Mesothelial cell of epicardium (in vitro differentiated cells): ENCODE data around the gene TUT1. TPM values are rescaled to one million over a fixed set of nuclear protein-coding genes. Genes with fewer than 3 reads are reported as not detected.
A peak's percentile ranks its signal among the peaks of the same experiment; 100 is the strongest.

Experiments
- DNase-seq, 2 experiments: peaks; one replicate each; pipeline ENCODE4 v3.0.0; 2021; ENCODE audit warnings: low spot score in 2 of 2; ENCODE audit not compliant: unreplicated experiment in 2 of 2
- H3K27ac Mint-ChIP-seq: 2 replicates; pipeline ENCODE4 v1.8.0; 2021; ENCODE audit warnings: mixed read lengths
- H3K27me3 Mint-ChIP-seq: 2 replicates; pipeline ENCODE4 v1.8.0; 2021; ENCODE audit warnings: low read depth, mixed read lengths
- H3K36me3 Mint-ChIP-seq: 2 replicates; pipeline ENCODE4 v1.8.0; 2021; ENCODE audit warnings: mixed read lengths
- H3K4me1 Mint-ChIP-seq: 2 replicates; pipeline ENCODE4 v1.8.0; 2021; ENCODE audit warnings: mixed read lengths
- H3K4me3 Mint-ChIP-seq: 2 replicates; pipeline ENCODE4 v1.8.0; 2021; ENCODE audit warnings: mild to moderate bottlenecking, moderate library complexity, mixed read lengths
- H3K9me3 Mint-ChIP-seq: 2 replicates; pipeline ENCODE4 v1.8.0; 2021; ENCODE audit warnings: mixed read lengths
- total RNA-seq: library from RNA; stranded (reverse); gene quantifications from 3 replicates; pipeline ENCODE4 v1.2.1, GENCODE V29; 2021
- TF ChIP-seq, protein P1 (sequence below): fragments of 200-600 bp; sonication (generic); IDR thresholded peaks from one replicate; pipeline ENCODE4 v1.5.0; 2021; ENCODE audit warnings: antibody characterized with exemption; ENCODE audit not compliant: unreplicated experiment

TUT1 gene
- total RNA-seq, 1 donor from 2014 or later = 24.2 TPM

DNA sequence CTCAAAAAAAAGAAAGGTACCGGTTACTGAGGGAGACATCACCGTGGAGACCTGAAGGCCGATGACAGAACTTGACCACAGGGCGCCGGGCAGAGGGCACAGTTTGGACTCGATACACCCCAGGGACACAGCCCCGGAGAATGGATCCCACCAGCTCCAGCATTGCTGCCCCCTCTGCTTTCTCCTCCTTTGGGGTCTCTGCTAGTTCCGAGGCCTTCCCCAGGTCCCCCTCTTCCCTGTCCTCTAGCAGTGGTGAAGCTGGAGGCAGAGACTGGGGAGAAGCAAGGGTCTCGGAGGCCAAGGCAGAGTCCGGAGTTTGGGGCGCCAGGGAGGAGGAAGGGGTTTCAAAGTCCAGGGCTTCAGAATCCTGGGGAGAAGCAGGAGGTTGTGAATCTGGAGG is 12.8 kb downstream of the TUT1 start:
- H3K27ac Mint-ChIP-seq = no peak overlapping the region
- H3K27me3 Mint-ChIP-seq = no peaks in the 10 kb centered on the region
- peaks cover 22% of the 10 kb centered on the region for H3K36me3 Mint-ChIP-seq
- H3K4me1 Mint-ChIP-seq = peaks cover 28% of the 10 kb centered on the region
- H3K4me3 Mint-ChIP-seq = no peak overlapping the region
- no peaks in the 10 kb centered on the region for H3K9me3 Mint-ChIP-seq
- DNase-seq = no peak
- TF ChIP-seq, protein P1, sequence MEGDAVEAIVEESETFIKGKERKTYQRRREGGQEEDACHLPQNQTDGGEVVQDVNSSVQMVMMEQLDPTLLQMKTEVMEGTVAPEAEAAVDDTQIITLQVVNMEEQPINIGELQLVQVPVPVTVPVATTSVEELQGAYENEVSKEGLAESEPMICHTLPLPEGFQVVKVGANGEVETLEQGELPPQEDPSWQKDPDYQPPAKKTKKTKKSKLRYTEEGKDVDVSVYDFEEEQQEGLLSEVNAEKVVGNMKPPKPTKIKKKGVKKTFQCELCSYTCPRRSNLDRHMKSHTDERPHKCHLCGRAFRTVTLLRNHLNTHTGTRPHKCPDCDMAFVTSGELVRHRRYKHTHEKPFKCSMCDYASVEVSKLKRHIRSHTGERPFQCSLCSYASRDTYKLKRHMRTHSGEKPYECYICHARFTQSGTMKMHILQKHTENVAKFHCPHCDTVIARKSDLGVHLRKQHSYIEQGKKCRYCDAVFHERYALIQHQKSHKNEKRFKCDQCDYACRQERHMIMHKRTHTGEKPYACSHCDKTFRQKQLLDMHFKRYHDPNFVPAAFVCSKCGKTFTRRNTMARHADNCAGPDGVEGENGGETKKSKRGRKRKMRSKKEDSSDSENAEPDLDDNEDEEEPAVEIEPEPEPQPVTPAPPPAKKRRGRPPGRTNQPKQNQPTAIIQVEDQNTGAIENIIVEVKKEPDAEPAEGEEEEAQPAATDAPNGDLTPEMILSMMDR = no peak

DNA sequence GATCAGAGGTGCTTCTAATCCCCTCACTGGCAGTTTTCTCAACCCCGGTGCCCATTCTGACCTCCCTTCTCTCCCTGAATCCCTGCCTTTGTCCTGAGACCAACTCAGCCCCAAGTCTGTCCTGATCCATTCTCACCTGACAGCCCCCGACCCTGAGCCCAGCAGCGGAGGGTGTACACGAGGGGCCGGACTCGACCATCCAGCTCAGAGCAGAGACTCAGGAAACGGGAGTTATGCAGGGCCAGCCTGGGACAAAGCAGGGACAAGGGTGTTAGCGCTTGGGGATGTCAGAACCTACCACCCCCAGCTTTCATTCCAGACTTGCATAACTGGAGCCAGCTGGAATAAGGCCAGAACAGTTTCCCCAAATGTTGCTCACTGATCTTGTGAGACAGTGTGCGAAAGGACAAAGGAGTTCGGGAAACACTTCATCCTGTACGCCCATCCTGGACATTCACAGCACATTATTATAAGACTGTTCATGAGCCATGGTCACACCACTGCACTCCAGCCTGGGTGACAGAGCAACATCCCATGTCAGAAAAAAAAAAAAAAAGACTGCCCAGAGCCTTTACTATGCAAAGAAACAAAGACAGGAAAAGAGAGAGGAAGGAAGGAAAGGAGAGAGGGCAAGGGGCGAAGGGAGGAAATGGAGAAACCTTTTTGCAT is 14.1 kb downstream of the TUT1 start:
- H3K36me3 Mint-ChIP-seq = peaks cover 17% of the 10 kb centered on the region
- H3K4me3 Mint-ChIP-seq = no peak overlapping the region
- peaks cover 38% of the 10 kb centered on the region for H3K4me1 Mint-ChIP-seq
- H3K27ac Mint-ChIP-seq = peak overlapping the region; percentile 55
- TF ChIP-seq, protein P1 = no peak
- H3K27me3 Mint-ChIP-seq = no peaks in the 10 kb centered on the region
- no peak for DNase-seq
- no peaks in the 10 kb centered on the region for H3K9me3 Mint-ChIP-seq

DNA sequence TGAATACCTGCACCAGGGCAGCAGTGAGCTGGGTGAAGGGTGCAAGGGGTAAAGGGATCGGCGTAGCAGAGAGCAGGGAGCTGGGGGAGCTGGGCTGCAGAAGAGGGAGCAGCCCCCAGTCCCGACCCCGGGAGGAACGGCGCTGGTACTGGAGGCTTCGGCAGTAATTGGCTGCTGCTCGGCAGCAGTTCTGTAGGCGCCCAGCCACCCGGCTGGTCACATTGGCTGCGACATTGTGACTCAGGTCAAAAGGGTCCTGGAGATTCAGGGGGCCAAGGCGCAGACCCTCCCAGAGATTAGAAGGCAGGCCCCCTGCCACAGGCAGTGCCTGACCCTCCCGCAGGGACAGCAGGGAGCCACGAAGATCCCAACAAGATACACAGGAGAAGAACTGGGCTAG is 15.5 kb downstream of the TUT1 start:
- no peaks in the 10 kb centered on the region for H3K27me3 Mint-ChIP-seq
- H3K36me3 Mint-ChIP-seq = peaks cover 22% of the 10 kb centered on the region
- H3K27ac Mint-ChIP-seq = peak overlapping the region; percentile 99
- H3K4me3 Mint-ChIP-seq = peak overlapping the region; percentile 97
- TF ChIP-seq, protein P1 = no peak
- H3K9me3 Mint-ChIP-seq = no peaks in the 10 kb centered on the region
- H3K4me1 Mint-ChIP-seq = peaks cover 52% of the 10 kb centered on the region
- no peak for DNase-seq

DNA sequence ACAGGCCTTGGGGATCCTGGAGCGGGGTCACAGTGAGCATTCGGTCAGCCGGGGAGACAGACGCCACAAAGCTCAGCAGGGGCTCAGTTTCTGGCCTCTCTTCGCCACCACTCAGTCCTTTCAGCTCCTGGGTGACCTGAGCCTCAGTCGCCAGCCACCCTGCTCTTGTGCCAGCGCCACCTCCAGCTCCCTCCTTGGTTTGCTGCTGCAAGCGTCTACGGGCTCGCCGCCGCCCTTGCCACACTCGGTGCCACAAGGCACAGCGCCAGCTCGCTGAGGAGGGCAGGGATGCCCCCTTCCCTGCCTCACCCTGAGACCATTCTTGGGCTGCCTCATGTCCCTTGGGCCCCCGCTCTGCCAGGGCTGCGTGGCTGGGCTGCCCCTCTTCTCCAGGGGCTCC is 16.2 kb downstream of the TUT1 start:
- Mint-ChIP-seq H3K27ac (peak overlapping the region; percentile 99), H3K27me3 (no peaks in the 10 kb centered on the region), H3K4me1 (peaks cover 54% of the 10 kb centered on the region), H3K9me3 (no peaks in the 10 kb centered on the region), H3K36me3 (peaks cover 24% of the 10 kb centered on the region), H3K4me3 (peak overlapping the region; percentile 97)
- no peak for DNase-seq
- TF ChIP-seq, protein P1 = no peak

DNA sequence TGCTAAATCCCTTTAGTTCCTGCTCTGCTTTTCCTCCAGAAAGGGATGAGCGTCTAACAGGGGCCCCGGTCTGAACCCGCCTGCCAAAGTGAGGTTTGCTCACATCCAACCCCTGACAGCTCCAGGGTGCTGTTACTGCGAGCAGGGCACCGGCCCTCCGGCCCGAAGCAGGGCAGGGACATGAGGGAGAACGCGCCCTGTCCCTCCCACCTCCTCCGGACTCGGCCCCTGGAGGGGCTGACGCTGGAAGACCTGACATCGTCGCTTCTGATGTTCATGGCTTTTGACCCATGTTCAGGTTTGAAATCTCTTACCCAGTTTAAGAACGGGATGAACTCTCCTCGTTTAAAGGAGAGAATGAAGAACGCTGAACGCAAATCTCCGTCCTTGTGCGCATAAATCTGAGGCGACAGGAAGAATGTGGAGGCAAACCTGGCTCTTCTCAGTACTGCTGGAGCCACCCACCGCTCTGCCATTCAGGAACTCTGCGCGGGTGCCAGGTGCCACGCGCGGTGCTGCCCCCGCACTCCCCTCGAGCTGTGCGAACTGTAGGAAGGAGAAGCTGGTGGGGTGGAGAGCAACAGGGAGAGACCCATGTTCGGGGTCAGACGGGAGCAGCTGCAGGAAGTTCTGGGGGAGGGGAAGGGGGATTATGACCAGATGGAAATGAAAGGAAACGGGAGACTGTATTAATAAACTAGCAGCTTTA is 16.8 kb downstream of the TUT1 start:
- peak; percentile 37 to 52 for DNase-seq
- H3K27ac Mint-ChIP-seq = peak overlapping the region; percentile 99
- H3K27me3 Mint-ChIP-seq = no peaks in the 10 kb centered on the region
- peaks cover 55% of the 10 kb centered on the region for H3K4me1 Mint-ChIP-seq
- peak overlapping the region; percentile 97 for H3K4me3 Mint-ChIP-seq
- H3K9me3 Mint-ChIP-seq = no peaks in the 10 kb centered on the region
- TF ChIP-seq, protein P1 = no peak
- H3K36me3 Mint-ChIP-seq = peaks cover 28% of the 10 kb centered on the region
